Stimulated activated CD4-positive, alpha-beta T cell treated with anti-CD3 and anti-CD28 coated beads, Interleukin-1b, Interleukin-23, amount 100 ng/mL, for 4 hours (primary cell): Measurements from ENCODE around the gene CEP128.

Experiments used
- DNase-seq, 2 donors: peaks; one replicate each; pipeline ENCODE4 v3.0.0-alpha.2; 2020; ENCODE audit warnings: low read depth in 2 of 2

Gene CEP128

DNA sequence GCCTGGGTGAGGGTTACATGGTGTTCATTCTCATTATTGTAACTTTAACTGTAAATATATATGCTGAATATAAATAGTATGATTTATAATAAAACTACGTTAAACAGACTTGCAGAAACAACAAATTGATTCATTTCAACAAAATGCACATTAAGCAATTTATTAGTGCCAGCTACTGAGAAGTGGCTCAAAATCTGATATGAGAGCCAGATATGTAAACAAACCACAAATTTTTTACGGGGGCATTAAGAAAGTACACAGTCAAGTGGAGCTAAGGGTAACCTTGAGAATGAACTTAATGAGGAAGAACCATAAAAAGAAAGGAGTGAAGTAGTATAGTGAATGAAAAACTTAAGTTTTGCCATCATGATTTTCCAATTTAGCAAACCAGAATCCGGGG, 40.3 kb downstream of the CEP128 start:
- no peak for DNase-seq

DNA sequence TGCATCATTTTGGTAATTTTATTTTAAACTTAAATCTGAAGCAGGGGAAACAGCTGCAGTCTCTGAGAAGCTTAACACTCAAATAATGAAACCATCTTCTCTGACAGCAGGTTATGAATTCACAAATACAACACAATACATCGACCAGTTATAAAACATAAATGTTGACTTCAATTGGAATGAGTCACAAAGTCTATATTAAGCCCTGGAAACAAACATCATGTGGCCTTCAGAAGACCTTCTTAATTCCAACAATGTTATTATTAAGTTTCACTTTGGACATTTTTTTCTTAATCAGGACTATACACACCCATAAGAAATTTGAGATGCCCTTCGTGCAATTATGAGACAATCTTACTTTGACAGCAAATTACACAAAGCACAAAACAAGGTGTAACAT, 68.9 kb downstream of the CEP128 start:
- DNase-seq = no peak

DNA sequence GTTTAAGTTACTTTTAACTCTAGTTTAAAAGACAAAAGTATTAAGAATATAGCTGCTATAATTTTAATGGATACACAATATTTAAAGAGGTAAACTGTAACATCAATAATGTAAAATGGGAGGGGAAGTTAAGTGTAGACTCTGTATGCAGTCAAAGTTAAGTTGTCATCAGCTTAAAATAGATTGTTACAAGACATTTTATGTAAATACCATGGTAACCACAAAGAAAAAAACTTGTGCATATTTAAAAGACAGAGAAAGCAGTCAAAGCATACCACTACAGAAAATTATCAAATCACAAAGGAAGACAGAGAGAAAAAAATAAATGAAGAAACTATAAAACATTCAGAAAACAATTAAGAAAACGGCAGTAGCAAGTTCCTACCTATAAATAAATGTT, 73.3 kb downstream of the CEP128 start:
- DNase-seq = no peak

DNA sequence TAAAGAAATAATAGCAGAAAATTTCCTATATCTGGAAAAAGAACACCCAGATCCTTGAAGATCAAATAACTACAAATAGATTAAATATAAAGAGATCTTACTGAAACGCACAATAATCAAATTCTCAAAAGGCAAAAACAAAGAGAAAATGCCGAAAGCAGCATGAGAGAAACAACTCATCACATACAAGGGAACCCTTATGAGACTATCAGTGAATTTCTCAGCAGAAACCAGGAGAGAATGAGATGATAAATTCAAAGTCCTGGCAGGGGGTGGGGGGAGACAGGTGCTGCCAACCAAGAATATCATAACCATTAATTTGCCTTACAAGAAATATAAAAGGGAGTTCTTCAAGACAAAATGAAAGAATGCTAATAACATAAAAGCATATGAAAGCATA, 73.7 kb downstream of the CEP128 start:
- DNase-seq = no peak

DNA sequence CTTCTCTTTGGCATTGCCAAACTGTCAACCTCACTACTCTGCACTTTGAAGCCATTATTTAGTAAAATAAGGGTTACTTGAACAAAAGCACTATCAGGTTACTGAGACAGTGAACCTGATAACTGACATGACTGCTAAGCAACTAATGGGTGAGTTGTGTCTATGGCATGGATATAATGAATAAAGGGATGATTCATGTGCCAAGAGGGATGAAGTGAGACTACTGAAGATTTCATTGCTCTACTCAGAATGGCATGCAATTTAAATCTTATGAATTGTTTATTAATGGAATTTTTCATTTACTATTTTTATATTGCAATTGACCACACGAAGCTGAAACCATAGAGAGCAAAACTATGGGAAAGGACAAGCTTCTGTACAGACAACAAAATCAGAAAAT, 74.4 kb downstream of the CEP128 start:
- no peak for DNase-seq

DNA sequence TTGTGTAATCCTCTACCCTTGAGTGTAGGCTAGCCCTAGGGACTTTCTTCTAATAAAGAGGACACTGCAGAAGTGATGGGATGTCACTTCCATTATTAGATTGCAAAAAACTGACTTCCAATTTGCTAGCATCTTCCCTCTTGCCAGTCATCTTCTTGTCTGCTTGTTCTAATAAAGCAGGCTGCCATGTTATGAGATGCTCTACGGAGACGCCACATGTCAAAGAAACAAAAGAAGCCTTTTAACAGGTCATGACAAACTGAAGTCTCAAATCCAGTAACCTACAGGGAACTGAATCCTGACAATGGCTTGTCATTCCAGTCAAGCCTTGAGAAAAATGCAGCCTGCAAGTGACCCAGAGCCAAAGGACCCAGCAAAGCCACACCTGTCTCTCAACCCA, 76.0 kb downstream of the CEP128 start:
- no peak for DNase-seq

DNA sequence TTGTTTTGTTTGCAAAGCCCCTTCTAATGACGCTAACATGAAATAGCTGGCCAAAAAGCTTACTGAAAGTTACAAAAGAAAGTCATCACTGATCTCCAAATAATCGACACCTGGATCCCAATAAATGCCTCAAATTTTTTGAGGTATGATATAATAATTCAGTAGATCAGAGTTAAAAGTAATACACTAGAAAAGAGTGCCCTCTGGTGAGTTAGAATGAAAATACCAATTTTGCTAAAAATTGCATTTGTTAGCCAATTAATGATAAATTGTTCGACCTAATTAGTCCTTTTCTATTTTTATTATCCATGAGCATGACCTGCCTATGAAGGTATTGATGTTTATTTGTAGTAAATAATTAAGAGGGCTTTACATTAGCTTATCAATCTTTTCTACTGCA, 78.6 kb downstream of the CEP128 start:
- no peak for DNase-seq

DNA sequence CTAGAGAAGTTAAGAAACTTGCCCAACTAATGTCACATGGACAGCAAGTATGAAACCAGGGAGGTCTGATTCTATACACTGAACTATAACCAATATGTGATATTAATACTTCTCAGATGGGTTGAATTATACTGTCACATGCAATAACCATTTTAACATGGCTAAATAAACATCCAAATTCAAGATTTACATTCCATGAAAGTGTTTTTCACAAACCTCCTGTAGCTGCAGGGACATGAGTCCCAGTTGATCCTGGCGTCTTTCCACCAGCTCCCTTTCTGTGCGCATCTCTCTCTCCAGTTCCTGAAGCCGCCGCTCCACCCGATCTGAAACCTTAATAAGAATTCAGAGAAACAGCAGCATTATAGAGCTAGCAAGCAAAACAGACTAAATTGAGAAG, 79.0 kb downstream of the CEP128 start:
- DNase-seq = no peak

DNA sequence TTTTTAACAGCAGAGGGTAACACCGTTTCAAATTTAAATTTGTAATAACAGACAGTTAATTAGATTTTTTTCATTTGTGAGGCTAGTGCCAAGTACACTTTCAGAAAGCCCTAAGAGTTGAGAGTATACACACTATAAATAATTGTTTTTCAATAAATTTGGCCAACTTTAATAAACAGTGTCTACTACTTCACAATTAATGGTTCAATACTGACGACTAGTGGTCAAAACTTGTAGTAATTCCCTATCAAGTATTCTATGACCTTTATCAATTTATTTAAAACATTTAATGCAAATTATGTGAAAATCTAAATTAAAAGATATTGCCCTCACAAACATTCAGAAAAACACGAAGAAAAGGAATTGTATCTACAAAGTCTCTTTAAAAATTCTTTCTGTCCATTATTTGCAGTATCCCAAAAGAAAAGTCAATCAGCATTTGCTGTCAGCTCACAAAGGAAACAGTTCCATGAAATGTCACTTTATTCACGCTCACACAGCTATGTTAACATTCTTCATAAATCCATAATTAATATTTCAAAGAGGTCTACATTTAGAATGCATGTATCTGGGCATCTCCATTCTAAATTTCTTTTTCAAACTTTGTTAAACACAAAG, 91.2 kb downstream of the CEP128 start:
- DNase-seq = no peak

DNA sequence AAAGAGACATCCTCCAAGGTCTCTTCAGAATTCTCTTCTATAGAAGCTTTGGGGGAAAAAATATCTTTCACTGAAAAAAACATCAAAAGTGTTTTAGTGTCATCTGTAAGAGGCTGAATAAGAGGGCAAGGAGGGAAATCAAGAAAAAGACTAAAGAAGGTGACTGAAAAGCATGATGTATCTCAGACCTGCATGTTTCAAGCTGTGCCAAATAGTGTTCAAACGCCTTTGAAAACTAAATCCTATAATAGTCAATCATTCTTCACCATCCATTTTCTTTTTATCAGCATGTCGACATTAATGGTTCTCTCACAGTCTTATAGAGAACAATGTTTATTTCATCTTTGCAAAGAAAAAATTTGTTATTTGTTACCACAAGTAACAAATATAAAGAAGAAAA, 94.5 kb downstream of the CEP128 start:
- no peak for DNase-seq

DNA sequence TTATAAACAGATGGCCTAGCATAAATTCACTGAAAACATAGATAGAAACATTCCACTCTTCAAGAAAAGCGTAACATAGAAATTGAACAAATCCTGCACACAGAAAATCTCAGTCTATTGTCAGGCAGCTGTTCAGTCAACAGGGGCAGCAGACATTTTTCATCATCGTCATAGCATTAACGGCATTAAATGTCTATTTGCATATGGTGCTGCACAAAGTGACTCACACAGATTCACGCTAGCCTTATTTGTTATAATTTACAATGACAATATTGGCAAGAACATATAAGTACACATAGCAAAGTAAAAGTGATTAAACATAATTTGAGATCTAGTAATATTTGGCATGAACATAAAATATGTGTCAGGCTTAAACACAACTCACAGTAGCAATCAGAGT, 95.7 kb downstream of the CEP128 start:
- DNase-seq = no peak

DNA sequence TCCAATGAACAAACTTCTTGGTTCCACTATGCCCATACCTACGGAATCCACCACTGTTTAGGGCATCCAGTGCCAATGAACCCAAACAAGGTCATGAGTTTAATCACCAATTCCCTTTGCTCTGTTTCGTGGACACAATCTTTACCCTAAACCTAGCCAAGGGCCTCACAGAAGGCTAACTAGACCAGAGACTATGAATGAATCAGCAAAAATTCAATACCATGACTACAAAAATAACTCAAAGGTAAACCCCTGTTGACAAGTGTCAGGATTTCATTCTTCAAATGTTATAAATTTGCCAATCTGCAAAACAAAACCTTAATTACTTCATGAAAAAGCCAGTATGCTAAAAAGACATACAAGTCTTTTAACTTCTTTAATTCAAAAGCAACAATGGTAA, 96.7 kb downstream of the CEP128 start:
- DNase-seq = no peak

DNA sequence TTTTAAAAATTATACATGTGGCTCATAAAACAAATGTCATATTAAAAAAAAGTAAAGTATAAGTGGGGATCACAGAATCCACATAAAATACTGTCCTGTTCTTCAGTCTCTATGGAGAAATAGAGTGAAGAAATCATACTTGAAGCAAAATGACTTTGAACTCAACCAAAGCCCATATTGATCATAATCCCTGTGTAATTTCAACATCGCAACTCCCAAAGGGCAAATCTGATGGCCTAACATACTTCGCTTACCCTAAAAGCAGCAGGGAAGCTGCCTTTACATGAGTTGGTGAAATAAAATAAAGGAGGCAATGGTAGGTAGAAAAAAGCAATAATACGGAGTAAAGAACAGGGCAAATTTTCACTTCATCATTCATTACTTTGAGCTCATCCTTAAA, 101.8 kb downstream of the CEP128 start:
- no peak for DNase-seq

DNA sequence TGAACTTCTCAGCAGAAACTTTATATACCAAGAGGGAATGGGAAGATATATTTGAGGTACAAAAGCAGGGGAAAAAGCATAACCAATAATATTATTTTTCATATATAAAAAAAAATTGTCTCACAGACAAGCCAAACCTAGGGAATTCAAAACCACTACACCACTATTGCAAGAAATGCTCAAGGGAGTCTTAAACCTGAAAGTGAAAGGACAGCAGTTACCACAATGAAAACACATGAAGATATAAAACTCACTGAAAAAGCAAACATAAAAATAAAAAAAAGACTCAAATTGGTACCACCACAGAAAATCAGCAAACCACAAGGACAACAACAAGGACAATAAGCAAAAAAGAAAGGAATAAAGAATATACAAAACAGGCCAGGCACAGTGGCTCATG, 131.9 kb downstream of the CEP128 start:
- no peak for DNase-seq

DNA sequence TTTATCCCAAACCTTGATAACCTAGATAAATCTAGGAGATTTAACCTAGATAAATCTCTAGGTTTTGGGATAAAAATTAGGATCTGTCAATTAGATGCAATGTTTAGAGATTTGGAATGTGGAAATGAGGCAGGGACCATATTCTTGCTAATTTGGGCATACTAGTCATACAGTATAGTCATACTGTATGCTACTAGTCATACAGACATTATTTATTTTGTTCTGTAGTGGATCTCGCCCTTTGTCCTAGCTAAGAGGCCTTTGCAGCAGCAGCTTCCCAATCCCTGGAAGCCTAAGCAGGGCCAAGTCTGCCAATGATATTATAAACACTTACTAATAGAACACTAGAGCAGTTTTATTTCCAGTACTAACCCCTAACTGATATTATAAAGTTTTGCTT, 136.4 kb downstream of the CEP128 start:
- DNase-seq = no peak

DNA sequence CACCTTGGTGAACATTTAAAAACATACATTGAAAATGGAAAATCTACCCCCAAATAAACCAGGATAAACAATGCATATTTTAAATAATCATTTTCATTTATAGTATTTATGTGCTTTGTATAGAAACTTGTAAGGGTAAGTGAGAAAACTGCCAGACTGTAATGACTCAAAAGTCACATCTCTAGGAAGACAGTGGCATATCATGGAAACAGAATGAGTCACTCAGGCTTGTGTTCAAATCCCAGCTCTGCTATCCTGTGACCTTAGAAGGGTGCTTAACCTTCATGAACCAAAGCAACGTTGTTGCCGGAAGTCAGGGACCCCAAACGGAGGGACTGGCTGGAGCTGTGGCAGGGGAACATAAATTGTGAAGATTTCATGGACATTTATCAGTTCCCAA, 142.7 kb downstream of the CEP128 start:
- no peak for DNase-seq

DNA sequence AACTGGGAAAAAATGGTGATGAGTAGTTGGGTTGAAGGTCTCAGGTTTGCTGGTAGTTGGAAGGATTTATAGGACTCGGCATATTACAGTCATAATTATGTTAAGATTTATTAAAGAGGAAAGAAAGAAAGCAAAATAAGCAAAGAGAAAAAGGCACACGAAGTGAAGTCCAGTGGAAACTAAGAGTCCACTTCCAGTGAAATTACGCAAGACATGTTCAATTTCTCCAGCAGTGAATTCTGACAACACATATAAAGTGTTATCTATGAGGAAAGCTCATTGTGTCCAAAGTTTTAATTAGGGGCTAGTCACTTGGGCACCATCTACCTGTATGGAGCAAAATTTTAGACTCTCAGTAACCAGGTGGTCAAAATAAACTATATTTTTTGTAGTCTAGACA, 143.3 kb downstream of the CEP128 start:
- no peak for DNase-seq

DNA sequence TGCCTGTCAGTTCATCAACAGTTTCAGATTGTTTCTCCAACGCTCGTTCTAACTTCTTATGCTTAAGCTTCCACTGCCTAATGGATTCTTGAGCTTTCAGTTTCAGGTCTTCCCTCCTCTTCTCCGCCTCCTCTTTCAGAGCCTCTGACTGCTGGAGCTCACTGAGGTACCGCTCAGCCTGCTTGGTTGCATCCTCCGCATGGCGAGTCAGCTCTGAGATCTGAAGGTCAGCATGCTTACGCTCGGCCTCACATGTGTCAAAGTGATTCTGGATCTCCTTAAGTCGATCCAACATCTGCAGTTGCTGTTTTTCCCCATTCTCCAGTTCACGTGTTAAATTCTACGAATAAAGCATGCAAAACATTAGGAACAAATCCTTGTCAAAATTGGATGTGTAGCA, 148.8 kb downstream of the CEP128 start:
- DNase-seq = no peak

DNA sequence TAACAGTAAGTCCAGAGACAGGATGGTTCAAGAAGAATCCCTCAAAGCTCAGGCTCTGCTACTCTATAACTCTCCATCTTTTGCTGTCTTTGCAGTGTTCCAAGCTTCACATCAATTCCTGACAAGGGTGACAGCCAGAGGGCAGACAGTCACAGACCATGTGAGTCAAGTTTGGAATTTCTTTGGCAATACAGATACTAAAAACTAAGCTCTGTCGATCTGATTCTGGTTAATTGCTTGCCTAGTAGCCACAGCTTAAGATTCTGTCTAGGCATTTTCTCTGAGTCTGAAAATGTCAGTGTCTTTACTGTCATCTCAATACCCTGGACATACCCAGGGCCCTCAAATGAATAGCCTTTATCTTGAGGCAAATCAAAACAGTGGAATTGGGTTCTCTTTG, 153.7 kb downstream of the CEP128 start:
- no peak for DNase-seq

DNA sequence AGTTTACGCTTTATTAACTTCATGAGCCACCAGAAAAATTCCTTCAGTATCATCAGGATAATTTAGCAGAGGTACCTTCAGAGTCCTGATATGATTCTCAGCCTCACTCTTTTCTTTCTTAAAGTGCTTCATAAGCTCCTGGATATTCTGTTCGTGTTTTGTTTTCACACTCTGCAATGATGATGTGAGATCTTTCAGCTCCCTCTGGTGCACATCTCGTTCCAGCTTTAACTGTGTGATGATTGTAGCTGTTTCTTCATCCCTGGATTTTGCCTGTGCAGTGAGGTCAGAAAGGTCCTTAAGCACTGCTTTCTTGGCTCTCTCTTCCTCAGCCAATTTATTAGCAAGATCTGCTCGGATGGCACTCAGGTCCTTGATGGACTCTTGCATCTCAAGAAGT, 156.7 kb downstream of the CEP128 start:
- no peak for DNase-seq

DNA sequence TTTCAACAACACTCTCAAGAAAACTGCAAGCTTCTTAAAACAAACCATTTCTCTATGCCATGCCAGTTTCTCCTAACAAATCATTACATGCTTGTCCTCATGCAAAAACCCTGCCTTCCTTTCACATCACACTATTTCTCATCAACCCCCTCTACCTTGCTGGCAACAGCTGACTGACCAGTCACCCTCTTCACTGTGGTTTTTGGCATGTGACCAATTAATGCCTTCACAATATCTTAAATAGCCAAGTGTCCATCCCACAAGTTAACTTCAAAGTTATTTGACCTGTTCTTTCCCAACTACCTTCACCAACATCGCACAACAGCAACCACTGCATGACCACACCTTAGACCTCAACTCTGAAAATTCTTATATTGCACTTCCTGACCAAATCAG, 159.6 kb downstream of the CEP128 start:
- DNase-seq = no peak

DNA sequence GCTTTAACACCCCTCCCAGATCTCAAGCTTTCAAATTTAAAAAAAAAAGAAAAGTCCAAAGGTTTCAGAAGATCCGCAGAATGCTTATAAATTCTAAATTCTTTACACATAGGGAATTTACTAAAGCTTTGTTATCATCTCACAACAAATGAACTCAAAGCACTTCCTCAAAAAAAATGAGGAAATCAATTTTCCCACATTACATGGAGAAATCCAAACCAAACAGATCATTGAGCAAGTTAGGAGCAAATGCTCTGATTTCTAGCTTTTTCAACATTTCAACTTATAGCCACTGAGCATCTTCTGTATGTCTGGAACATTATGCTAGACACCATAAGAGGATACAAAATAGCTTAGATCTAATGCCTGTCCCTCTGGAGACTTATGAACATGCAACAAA, 161.0 kb downstream of the CEP128 start:
- no peak for DNase-seq

DNA sequence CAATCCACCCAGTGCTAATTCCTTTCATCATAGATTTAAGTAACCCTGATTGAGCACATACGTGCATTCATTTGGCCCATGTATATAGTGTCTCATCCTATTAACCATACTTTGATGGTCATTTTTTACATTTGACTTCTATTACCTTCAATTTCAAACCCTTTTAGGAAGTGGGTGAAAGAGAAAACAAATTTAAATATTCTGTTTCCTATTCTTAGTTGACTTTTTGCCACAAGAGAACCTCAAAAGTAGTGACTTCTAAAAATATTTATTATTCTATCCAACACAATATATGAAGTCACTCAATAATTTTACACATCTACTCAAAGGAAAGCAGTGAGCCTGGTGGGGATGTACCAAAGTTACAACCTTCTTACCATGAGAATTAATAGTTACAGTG, 164.9 kb downstream of the CEP128 start:
- DNase-seq = no peak

DNA sequence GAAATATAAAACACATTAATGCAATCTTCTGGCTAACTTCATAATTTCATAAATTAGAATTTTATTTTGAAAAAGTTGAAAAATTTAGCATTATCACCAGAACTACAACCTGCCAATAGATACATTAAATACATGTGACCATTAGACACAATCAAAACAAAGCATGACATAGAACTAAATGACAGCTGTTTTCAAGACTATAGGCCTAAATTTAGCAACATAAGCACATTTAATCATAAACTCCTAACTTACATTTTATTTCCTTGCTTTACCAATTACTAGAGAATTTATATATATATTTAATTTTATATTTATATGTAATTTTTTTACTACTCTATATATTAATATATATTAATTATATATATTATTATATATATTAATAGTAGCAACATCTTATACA, 165.4 kb downstream of the CEP128 start:
- no peak for DNase-seq

DNA sequence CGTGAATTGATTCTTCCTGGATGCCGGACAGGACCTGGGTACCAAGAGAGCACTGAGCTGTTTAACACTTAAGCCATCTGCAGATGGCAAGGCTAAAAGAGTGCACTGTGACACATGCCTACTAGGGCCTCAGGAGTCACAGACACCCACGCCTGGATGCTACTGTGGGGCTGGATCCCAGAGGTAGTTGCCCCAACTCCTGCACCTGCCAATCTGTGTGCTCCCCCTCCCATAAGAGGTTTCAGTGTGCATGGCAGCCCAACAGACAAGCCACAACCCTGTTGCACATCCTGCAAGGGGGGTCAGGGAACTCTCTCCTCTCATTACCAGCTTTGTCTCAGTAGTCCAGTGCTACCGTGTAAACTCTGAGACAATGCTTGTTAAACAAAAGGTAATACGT, 169.0 kb downstream of the CEP128 start:
- DNase-seq = no peak
